ENCODE results near the gene SIGLEC8. TPM values are rescaled to one million over a fixed set of nuclear protein-coding genes. Genes with fewer than 3 reads are reported as not detected.

SIGLEC8 gene
- total RNA-seq, 1 donor from 2014 or later, result not detected

DNA sequence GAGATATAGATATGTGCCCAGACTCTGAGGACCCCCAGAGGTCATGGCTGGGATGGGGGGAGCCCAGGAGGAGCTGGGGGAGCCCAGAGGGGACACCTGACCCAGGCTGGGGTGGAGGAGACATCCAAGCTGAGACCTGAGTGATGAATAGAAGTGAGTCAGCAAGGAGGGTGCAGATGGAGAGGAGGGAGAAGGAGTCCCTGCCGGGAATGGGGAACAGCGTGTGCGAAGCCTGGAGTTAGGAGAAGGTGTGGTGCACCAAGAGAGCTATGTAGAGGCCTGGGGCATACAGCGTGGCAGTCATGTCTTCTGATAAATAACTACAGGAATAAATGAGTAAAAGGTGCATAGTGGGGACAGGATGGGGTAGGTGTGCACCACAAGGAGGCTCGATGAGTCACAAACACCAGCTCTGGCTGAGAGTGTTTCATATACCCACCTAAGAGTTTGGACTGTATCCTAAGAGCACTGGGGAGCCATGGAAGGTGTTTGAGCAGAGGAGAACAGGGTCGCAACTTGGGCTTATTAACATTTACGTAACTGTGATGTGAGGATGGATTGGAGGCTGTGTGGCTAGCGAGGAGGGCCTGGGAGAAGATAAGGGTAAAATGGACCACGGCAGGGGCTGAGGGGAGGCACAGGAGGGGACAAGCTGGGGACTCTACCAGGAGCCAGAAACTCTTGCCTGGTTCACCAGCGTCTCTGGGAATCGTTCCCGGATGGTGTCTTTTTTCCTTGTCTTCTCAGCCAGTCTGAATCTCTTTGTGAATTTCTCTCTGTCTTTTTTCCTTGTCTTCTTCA, 21.5 kb upstream of the SIGLEC8 start:
- no peaks in the 10 kb centered on the region for H3K4me1 Mint-ChIP-seq (ENCODE audit: low read depth)
- H3K4me3 Mint-ChIP-seq (ENCODE audit: unreplicated experiment), result no peak overlapping the region
- no peaks in the 10 kb centered on the region for H3K27me3 Mint-ChIP-seq (ENCODE audit: low read depth)
- no peak for DNase-seq (ENCODE audit: low spot score)
- H3K36me3 Mint-ChIP-seq (ENCODE audit: low read depth), result no peaks in the 10 kb centered on the region
- TF ChIP-seq, protein P1, sequence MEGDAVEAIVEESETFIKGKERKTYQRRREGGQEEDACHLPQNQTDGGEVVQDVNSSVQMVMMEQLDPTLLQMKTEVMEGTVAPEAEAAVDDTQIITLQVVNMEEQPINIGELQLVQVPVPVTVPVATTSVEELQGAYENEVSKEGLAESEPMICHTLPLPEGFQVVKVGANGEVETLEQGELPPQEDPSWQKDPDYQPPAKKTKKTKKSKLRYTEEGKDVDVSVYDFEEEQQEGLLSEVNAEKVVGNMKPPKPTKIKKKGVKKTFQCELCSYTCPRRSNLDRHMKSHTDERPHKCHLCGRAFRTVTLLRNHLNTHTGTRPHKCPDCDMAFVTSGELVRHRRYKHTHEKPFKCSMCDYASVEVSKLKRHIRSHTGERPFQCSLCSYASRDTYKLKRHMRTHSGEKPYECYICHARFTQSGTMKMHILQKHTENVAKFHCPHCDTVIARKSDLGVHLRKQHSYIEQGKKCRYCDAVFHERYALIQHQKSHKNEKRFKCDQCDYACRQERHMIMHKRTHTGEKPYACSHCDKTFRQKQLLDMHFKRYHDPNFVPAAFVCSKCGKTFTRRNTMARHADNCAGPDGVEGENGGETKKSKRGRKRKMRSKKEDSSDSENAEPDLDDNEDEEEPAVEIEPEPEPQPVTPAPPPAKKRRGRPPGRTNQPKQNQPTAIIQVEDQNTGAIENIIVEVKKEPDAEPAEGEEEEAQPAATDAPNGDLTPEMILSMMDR (IDR thresholded peaks at IDR 0.05), result no peak
- peaks cover 4% of the 10 kb centered on the region for H3K9me3 Mint-ChIP-seq (ENCODE audit: low read depth)
- H3K27ac Mint-ChIP-seq (ENCODE audit: unreplicated experiment), result no peak overlapping the region

DNA sequence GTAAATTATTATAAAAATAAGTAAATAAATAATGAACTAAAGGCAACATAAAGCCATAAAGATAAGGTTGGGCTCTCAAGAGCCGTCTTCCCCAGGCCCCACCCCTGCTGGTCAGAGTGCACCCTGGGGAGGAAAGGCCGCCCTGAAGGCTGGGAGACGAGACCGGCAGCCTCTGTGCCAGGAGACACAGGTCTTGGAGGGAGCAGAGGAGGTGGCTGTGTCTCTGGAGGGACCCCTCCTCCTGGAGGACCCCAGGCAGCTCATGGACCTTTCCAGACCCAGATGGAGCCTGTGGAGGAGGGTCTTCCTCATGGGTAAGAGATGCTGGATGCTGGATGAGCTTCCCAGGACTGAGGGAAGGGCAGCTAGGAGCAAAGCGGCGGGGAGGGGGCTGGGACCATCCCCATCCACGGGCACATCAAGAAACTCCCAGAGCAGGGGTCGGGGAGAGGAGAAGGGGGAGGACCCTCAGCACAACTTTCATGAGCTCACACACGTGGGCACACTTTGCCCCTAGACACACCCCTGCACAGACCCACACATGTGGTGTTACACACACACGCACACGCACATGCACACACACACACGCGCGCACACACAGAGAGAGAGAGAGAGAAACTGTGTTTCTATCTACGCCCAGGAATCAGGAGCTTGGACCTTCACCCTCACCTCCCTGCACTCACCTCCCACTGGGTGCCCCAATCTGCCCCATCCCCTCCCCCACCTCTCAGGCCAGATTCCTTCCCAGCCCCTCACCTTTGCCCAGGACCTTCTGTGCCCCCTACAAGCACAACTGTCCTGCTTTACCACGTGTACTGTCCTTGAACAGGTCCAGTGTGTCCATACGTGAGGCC, 20.4 kb upstream of the SIGLEC8 start, which contains the start of gene CEACAM18:
CEACAM18 (plus strand) TSS at position 159 of the 854 bp plus-strand sequence.
- no peaks in the 10 kb centered on the region for H3K27me3 Mint-ChIP-seq (ENCODE audit: low read depth)
- H3K4me3 Mint-ChIP-seq (ENCODE audit: unreplicated experiment), result no peak within 1 kb of the TSS
- no peaks in the 10 kb centered on the region for H3K36me3 Mint-ChIP-seq (ENCODE audit: low read depth)
- TF ChIP-seq, protein P1 (IDR thresholded peaks at IDR 0.05), result no peak
- no peaks in the 10 kb centered on the region for H3K4me1 Mint-ChIP-seq (ENCODE audit: low read depth)
- no peak for DNase-seq (ENCODE audit: low spot score)
- H3K9me3 Mint-ChIP-seq (ENCODE audit: low read depth), result peaks cover 4% of the 10 kb centered on the region
- H3K27ac Mint-ChIP-seq (ENCODE audit: unreplicated experiment), result no peak within 1 kb of the TSS

DNA sequence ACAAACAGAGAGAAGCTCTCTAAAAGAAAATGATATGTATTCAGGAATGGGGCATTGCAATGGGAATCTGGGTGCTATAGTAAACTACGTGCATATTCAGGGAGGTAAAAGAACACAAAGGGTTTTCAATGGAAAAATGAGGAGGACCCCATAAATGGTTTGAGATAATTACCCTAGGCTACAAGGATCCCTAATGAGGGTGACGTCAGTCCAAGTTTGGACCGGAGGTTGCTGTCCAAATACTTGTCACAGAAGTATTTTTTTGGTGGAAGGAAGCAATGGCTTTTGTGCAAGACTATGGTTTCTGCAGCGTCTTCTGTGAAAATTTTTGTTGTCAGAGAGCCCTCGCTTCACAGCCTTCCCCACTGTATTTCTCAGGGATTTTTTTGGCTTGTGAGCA, 19.1 kb upstream of the SIGLEC8 start:
- H3K4me1 Mint-ChIP-seq (ENCODE audit: low read depth), result no peaks in the 10 kb centered on the region
- no peak overlapping the region for H3K27ac Mint-ChIP-seq (ENCODE audit: unreplicated experiment)
- peaks cover 5% of the 10 kb centered on the region for H3K27me3 Mint-ChIP-seq (ENCODE audit: low read depth)
- no peak for DNase-seq (ENCODE audit: low spot score)
- peaks cover 4% of the 10 kb centered on the region for H3K9me3 Mint-ChIP-seq (ENCODE audit: low read depth)
- no peak overlapping the region for H3K4me3 Mint-ChIP-seq (ENCODE audit: unreplicated experiment)
- TF ChIP-seq, protein P1 (IDR thresholded peaks at IDR 0.05), result no peak
- H3K36me3 Mint-ChIP-seq (ENCODE audit: low read depth), result no peaks in the 10 kb centered on the region

DNA sequence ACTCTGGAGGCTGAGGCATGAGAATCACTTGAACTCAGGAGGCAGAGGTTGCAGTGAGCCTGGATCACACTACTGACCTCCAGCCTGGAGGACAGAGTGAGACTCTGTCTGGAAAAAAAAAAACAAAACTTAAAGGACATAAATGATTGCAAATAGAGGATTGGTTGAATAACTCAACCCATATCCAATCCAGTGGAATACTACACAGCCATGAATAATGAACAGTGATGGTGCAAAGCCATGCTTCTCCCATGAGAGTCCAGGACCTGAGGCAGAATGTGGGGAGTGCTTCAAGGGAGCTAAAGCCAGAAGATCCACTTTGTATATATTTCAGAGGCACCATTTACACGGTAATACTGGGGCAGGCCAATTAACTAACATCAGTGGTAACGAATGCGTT, 17.9 kb upstream of the SIGLEC8 start:
- Mint-ChIP-seq H3K36me3 (ENCODE audit: low read depth) (no peaks in the 10 kb centered on the region), H3K27me3 (ENCODE audit: low read depth) (peaks cover 5% of the 10 kb centered on the region), H3K4me1 (ENCODE audit: low read depth) (no peaks in the 10 kb centered on the region), H3K9me3 (ENCODE audit: low read depth) (peaks cover 4% of the 10 kb centered on the region), H3K27ac (ENCODE audit: unreplicated experiment) (no peak overlapping the region), H3K4me3 (ENCODE audit: unreplicated experiment) (no peak overlapping the region)
- TF ChIP-seq, protein P1 (IDR thresholded peaks at IDR 0.05), result no peak
- no peak for DNase-seq (ENCODE audit: low spot score)

DNA sequence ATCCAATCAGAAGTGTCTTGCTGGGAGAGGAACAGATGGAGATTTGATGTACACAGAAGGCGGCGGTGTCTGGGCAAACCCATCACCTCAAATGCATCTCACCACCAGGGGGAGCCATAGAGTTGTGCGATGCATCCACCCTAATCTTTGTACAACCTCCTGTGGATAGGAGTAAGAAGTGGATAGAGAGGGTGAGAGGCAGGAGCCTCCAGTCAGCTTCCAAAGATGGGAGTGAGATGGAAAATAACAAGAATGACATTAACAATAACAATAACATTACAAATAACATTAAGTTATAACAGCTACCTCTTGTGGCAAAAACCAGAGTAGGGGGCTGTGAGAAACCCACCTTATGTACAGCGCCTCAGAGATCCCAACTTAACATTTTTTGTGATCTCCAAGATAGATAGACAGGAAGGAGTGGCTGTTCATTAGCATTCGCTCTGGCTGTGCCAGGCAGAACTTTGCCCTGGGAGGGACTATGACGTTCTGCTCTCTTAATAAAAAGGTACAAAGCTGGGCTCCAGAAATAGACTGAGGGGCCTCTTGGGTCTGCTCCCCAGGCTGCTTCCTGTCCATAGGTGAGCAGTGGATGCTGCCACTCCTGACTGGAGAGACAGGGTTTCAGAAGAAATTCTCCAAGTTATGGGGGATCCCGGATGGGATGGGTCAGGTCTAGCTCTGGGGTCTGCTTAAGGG, 14.9 kb upstream of the SIGLEC8 start:
- no peaks in the 10 kb centered on the region for H3K9me3 Mint-ChIP-seq (ENCODE audit: low read depth)
- no peaks in the 10 kb centered on the region for H3K4me1 Mint-ChIP-seq (ENCODE audit: low read depth)
- no peak overlapping the region for H3K4me3 Mint-ChIP-seq (ENCODE audit: unreplicated experiment)
- no peak for DNase-seq (ENCODE audit: low spot score)
- H3K36me3 Mint-ChIP-seq (ENCODE audit: low read depth), result no peaks in the 10 kb centered on the region
- TF ChIP-seq, protein P1 (IDR thresholded peaks at IDR 0.05), result peak; percentile 87
- H3K27ac Mint-ChIP-seq (ENCODE audit: unreplicated experiment), result no peak overlapping the region
- peaks cover 5% of the 10 kb centered on the region for H3K27me3 Mint-ChIP-seq (ENCODE audit: low read depth)
